Gastroesophageal sphincter (tissue), 3 donors: ENCODE measurements around the gene PIGR.

Source experiments
- POLR2A ChIP-seq, 2 donors: fragments of 450-650 bp; IDR thresholded peaks; one replicate each; pipeline ENCODE4 v1.6.1; 2017; ENCODE audit warnings: antibody characterized with exemption in 2 of 2, mild to moderate bottlenecking in 2 of 2, moderate library complexity in 1 of 2
- TF ChIP-seq, protein P1 (sequence below), 4 experiments: fragments of 200-600 bp in 2 of 4; fragments of 450-650 bp in 2 of 4; sonication (generic) in 1 of 4; IDR thresholded peaks; one replicate each; pipeline ENCODE4 v1.5.1; 2017 to 2019; ENCODE audit warnings: antibody characterized with exemption in 4 of 4, mild to moderate bottlenecking in 2 of 4, moderate library complexity in 2 of 4

DNA sequence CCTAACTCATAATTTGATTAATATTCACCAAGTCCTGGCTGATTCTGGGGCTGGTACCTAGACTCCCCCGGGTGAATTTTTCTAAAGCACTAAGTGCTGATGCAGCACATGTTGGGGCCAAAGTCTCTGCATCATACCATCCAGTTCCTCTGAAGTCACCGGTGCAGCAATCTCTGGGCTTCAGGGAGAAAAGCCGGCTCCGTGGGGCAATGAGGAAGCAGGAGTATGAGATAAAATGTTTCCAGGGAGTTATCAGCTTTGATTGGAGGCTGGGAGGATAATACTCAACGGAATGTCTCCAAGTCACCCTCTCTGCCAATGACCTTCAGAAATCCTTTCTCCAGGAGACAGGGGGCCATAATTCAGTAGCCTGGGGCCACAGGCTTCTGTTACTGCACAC is 22.8 kb upstream of the PIGR start:
- TF ChIP-seq POLR2A (IDR thresholded peaks at IDR 0.05), result no peak
- TF ChIP-seq, protein P1, sequence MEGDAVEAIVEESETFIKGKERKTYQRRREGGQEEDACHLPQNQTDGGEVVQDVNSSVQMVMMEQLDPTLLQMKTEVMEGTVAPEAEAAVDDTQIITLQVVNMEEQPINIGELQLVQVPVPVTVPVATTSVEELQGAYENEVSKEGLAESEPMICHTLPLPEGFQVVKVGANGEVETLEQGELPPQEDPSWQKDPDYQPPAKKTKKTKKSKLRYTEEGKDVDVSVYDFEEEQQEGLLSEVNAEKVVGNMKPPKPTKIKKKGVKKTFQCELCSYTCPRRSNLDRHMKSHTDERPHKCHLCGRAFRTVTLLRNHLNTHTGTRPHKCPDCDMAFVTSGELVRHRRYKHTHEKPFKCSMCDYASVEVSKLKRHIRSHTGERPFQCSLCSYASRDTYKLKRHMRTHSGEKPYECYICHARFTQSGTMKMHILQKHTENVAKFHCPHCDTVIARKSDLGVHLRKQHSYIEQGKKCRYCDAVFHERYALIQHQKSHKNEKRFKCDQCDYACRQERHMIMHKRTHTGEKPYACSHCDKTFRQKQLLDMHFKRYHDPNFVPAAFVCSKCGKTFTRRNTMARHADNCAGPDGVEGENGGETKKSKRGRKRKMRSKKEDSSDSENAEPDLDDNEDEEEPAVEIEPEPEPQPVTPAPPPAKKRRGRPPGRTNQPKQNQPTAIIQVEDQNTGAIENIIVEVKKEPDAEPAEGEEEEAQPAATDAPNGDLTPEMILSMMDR (IDR thresholded peaks at IDR 0.05), result no peak
